ENCODE measurements around the gene SLC31A1.

Gene SLC31A1

DNA sequence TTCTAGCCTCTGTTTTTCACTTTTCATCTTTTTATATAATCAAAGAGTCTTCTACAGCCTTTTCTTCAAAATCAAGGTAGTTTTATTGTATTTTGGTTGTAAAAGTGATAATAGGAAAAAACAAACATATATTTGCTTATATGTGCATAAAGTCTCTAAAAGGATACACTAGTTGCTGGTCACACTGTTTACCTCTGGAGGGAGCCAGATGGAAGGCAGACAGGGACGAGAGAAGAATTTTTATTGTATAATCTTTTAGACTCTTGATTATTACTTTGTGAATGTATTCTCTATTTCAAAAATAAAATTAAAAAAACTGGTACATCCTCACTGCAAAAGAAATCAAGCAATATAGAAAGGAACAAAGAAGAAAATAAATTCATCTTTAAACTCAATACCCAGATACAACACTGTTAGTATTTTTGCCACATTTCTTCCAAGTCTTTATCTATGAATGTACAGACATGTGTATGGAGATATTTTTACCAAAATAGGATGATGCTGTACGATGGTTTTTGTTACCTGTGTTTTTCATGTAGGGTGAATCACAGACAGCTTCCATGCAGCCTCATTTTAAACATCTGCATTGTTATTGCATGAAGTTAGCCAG lies 88.0 kb downstream of the SLC31A1 start:
- no peak for TF ChIP-seq REST (IDR thresholded peaks at IDR 0.05; ENCODE audit: insufficient read depth in 1 of 2, low read depth in 2 of 2, low read length in 2 of 2)
- no peak for TF ChIP-seq POLR2AphosphoS5 (IDR thresholded peaks at IDR 0.05; ENCODE audit: low read depth, low read length)
- TF ChIP-seq SIN3A (IDR thresholded peaks at IDR 0.05; ENCODE audit: borderline replicate concordance, insufficient read depth, low read length), result no peak
- TF ChIP-seq TAF1 (IDR thresholded peaks at IDR 0.05; ENCODE audit: borderline replicate concordance, insufficient read depth, low read length), result no peak
- TF ChIP-seq FOXP2 (optimal IDR thresholded peaks at IDR 0.05; ENCODE audit: borderline replicate concordance, extremely low read depth, extremely low read length, insufficient read depth), result no peak

- TF ChIP-seq POLR2AphosphoS5 (IDR thresholded peaks at IDR 0.05; ENCODE audit: low read depth, low read length), result no peak
- no peak for TF ChIP-seq FOXP2 (optimal IDR thresholded peaks at IDR 0.05; ENCODE audit: borderline replicate concordance, extremely low read depth, extremely low read length, insufficient read depth)
- TF ChIP-seq REST (IDR thresholded peaks at IDR 0.05; ENCODE audit: insufficient read depth in 1 of 2, low read depth in 2 of 2, low read length in 2 of 2), result no peak
- TF ChIP-seq TAF1 (IDR thresholded peaks at IDR 0.05; ENCODE audit: borderline replicate concordance, insufficient read depth, low read length), result no peak
- TF ChIP-seq SIN3A (IDR thresholded peaks at IDR 0.05; ENCODE audit: borderline replicate concordance, insufficient read depth, low read length), result no peak
These were observed 89.2 kb downstream of the SLC31A1 start for GRCh38 chr9:113310538-113310937.

GRCh38 chr9:113311961-113312360 lies 90.6 kb downstream of the SLC31A1 start:
- no peak for TF ChIP-seq SIN3A (IDR thresholded peaks at IDR 0.05; ENCODE audit: borderline replicate concordance, insufficient read depth, low read length)
- TF ChIP-seq TAF1 (IDR thresholded peaks at IDR 0.05; ENCODE audit: borderline replicate concordance, insufficient read depth, low read length), result no peak
- TF ChIP-seq REST (IDR thresholded peaks at IDR 0.05; ENCODE audit: insufficient read depth in 1 of 2, low read depth in 2 of 2, low read length in 2 of 2), result no peak
- no peak for TF ChIP-seq FOXP2 (optimal IDR thresholded peaks at IDR 0.05; ENCODE audit: borderline replicate concordance, extremely low read depth, extremely low read length, insufficient read depth)
- TF ChIP-seq POLR2AphosphoS5 (IDR thresholded peaks at IDR 0.05; ENCODE audit: low read depth, low read length), result no peak

GRCh38 chr9:113313261-113313660 lies 91.9 kb downstream of the SLC31A1 start:
- TF ChIP-seq SIN3A (IDR thresholded peaks at IDR 0.05; ENCODE audit: borderline replicate concordance, insufficient read depth, low read length), result no peak
- no peak for TF ChIP-seq REST (IDR thresholded peaks at IDR 0.05; ENCODE audit: insufficient read depth in 1 of 2, low read depth in 2 of 2, low read length in 2 of 2)
- no peak for TF ChIP-seq FOXP2 (optimal IDR thresholded peaks at IDR 0.05; ENCODE audit: borderline replicate concordance, extremely low read depth, extremely low read length, insufficient read depth)
- TF ChIP-seq POLR2AphosphoS5 (IDR thresholded peaks at IDR 0.05; ENCODE audit: low read depth, low read length), result no peak
